ENCODE measurements around the gene PTPRE. TPM values are rescaled to one million over a fixed set of nuclear protein-coding genes. Genes with fewer than 3 reads are reported as not detected.

The PTPRE gene
- total RNA-seq, 1 experiment from 2014 or later: 3.1 TPM

GRCh38 chr10:128044186-128044585 is 137.3 kb downstream of the PTPRE start:
- no peak for ATAC-seq
- CTCF ChIA-PET: interaction anchor here (1.5 to 1.6 kb wide), 2 partner anchors 9 to 25 kb away, joined by 8 to 10 read pairs; no protein-coding TSS in a partner anchor
- TF ChIP-seq ZNF219 (CRISPR knock-in tag; IDR thresholded peaks at IDR 0.05; ENCODE audit: borderline replicate concordance): no peak
- Mint-ChIP-seq H3K27me3 (ENCODE audit: low read depth) (peaks cover 13% of the 10 kb centered on the region; the same call in 1 of the 2 replicates), H3K4me1 (peaks cover 12% of the 10 kb centered on the region), H3K4me3 (no peak overlapping the region), H3K36me3 (no peaks in the 10 kb centered on the region), H3K27ac (no peak overlapping the region), H3K9me3 (no peaks in the 10 kb centered on the region)
- no peak for DNase-seq (ENCODE audit: low spot score)
- POLR2A ChIA-PET: no interaction called here

- CTCF ChIA-PET: interaction anchor here (1.5 to 1.6 kb wide), 2 partner anchors 10 to 24 kb away, joined by 8 to 10 read pairs; no protein-coding TSS in a partner anchor
- DNase-seq (ENCODE audit: low spot score) (no peak), ATAC-seq (no peak)
- Mint-ChIP-seq H3K27ac (no peak overlapping the region), H3K4me3 (no peak overlapping the region), H3K4me1 (peaks cover 9% of the 10 kb centered on the region), H3K27me3 (ENCODE audit: low read depth) (peaks cover 13% of the 10 kb centered on the region; the same call in 1 of the 2 replicates), H3K36me3 (no peaks in the 10 kb centered on the region), H3K9me3 (no peaks in the 10 kb centered on the region)
- POLR2A ChIA-PET: no interaction called here
- no peak for TF ChIP-seq CREM (CRISPR knock-in tag; IDR thresholded peaks at IDR 0.05)
- TF ChIP-seq, protein P1, sequence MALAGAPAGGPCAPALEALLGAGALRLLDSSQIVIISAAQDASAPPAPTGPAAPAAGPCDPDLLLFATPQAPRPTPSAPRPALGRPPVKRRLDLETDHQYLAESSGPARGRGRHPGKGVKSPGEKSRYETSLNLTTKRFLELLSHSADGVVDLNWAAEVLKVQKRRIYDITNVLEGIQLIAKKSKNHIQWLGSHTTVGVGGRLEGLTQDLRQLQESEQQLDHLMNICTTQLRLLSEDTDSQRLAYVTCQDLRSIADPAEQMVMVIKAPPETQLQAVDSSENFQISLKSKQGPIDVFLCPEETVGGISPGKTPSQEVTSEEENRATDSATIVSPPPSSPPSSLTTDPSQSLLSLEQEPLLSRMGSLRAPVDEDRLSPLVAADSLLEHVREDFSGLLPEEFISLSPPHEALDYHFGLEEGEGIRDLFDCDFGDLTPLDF (CRISPR knock-in tag; IDR thresholded peaks at IDR 0.05): no peak
- no peak for TF ChIP-seq NFYB (CRISPR knock-in tag; conservative IDR thresholded peaks at IDR 0.05; ENCODE audit: low read depth)
- TF ChIP-seq KAT7 (CRISPR knock-in tag; IDR thresholded peaks at IDR 0.05; ENCODE audit: borderline replicate concordance): no peak
These were observed 138.3 kb downstream of the PTPRE start for GRCh38 chr10:128044961-128045832.

DNA sequence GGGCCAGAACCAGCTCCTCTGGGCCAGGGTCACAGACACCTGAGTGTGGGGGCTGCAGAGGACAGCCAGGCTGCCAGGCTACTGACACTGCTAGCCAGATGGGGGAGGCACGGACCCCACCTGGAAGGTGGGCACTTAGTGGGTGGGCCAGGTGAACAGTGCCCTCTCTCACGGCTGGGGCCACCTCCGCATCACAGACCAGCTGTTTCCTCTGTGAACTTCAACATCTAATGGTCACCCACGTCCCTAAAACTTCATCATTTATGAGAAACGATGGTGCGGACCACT is 138.9 kb downstream of the PTPRE start:
- TF ChIP-seq PRRX2 (CRISPR knock-in tag; IDR thresholded peaks at IDR 0.05): no peak
- H3K27me3 Mint-ChIP-seq (ENCODE audit: low read depth): peaks cover 13% of the 10 kb centered on the region; the same call in 1 of the 2 replicates
- no peak overlapping the region for H3K27ac Mint-ChIP-seq
- H3K4me1 Mint-ChIP-seq: peaks cover 9% of the 10 kb centered on the region
- no peaks in the 10 kb centered on the region for H3K9me3 Mint-ChIP-seq
- no peak overlapping the region for H3K4me3 Mint-ChIP-seq
- ATAC-seq (no peak), DNase-seq (ENCODE audit: low spot score) (no peak)
- ChIA-PET POLR2A (no interaction called here), CTCF (interaction anchor here (1.6 kb wide), 1 partner anchor 10 kb away, joined by 10 read pairs; no protein-coding TSS in a partner anchor)
- no peaks in the 10 kb centered on the region for H3K36me3 Mint-ChIP-seq

DNA sequence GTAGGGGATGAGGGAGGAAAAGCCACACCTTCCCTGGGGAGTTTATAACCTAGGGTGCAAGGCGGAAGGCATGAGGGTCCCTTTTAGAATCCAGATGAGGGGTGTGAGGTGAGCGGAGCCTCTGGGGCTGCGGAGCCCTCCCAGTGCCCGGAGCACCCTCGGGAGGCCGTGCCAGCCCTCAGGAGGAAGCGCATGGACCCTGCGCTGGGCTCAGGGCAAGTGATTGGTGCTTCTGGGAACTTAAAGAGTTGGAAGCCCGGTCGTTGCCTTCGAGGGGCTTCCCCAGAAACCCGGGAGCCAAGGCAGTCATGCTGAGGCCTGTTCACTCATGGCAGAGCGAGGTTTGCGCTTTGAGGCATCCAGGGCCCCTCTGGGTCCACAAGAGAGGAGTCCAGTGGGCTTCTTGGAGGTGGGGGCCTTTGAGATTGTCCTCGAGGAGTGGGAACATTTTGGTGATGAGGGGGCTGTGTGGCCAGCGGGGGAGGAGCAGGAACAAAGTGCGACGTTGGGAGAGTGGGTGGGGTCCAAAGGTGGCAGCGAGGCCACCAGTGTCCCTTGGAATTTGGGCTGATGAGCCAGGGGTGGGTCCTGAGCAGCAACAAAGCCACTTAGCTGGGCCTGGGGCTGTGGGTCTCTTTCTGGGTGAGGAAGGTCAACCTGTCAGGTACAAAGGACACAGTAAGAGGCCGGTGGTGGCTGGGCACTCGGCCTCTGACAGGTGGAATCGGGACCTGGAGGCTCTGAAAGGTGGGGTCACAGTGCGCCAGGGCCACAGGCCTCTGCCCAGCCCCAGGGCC is 139.5 kb downstream of the PTPRE start:
- H3K27me3 Mint-ChIP-seq (ENCODE audit: low read depth): peaks cover 13% of the 10 kb centered on the region; the same call in 1 of the 2 replicates
- ATAC-seq (no peak), DNase-seq (ENCODE audit: low spot score) (no peak)
- TF ChIP-seq CTCF (IDR thresholded peaks at IDR 0.05): no peak
- TF ChIP-seq ZBTB21 (CRISPR knock-in tag; IDR thresholded peaks at IDR 0.05; ENCODE audit: borderline replicate concordance): no peak
- no peak for TF ChIP-seq GABPB1 (CRISPR knock-in tag; IDR thresholded peaks at IDR 0.05)
- H3K27ac Mint-ChIP-seq: no peak overlapping the region
- CTCF ChIA-PET: interaction anchor here (1.6 to 5.6 kb wide), 5 partner anchors 11 to 32 kb away, joined by 9 to 50 read pairs (median 17); no protein-coding TSS in a partner anchor
- H3K9me3 Mint-ChIP-seq: no peaks in the 10 kb centered on the region
- no peaks in the 10 kb centered on the region for H3K36me3 Mint-ChIP-seq
- H3K4me1 Mint-ChIP-seq: peaks cover 9% of the 10 kb centered on the region
- POLR2A ChIA-PET: no interaction called here
- H3K4me3 Mint-ChIP-seq: no peak overlapping the region

DNA sequence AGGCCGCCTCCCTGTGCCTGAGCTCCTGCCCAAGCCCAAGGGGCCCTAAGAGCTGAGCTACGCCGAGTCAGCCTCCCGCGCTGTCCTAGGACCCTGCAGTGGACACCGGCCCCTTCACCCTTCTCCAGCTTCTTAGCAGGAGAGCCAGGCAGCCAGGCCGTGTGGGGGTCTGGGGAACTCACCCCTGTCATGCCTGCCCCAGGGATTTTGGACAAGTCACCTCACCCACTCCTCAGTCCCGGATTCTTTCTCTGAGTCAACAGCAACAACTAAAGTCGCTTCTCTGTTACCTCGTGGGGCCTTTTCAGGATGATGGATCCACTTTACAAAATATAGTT is 140.0 kb downstream of the PTPRE start:
- Mint-ChIP-seq H3K4me3 (no peak overlapping the region), H3K27ac (no peak overlapping the region), H3K9me3 (no peaks in the 10 kb centered on the region), H3K27me3 (ENCODE audit: low read depth) (peaks cover 10% of the 10 kb centered on the region; the same call in 1 of the 2 replicates), H3K4me1 (peaks cover 9% of the 10 kb centered on the region), H3K36me3 (no peaks in the 10 kb centered on the region)
- ATAC-seq (no peak), DNase-seq (ENCODE audit: low spot score) (no peak)
- POLR2A ChIA-PET: no interaction called here
- no peak for TF ChIP-seq CTCF (IDR thresholded peaks at IDR 0.05)
- TF ChIP-seq ZNF263 (CRISPR knock-in tag; IDR thresholded peaks at IDR 0.05; ENCODE audit: low read depth): 0 out of 2 replicates have a peak, but pooled peaks have one; percentile 21
- CTCF ChIA-PET: interaction anchor here (1.0 to 5.6 kb wide), 11 partner anchors 9 to 176 kb away, joined by 3 to 50 read pairs (median 6); partner anchors contain the start of gene PTPRE
